Activated T-helper 1 cell treated with Interleukin-2 at 50 U/mL for 16 hours (primary cell): ENCODE data around the gene BTBD1.

Experiments used
- DNase-seq: peaks from one replicate; pipeline ENCODE4 v3.0.0-alpha.2; 2020; ENCODE audit warnings: low read depth

The BTBD1 gene

DNA sequence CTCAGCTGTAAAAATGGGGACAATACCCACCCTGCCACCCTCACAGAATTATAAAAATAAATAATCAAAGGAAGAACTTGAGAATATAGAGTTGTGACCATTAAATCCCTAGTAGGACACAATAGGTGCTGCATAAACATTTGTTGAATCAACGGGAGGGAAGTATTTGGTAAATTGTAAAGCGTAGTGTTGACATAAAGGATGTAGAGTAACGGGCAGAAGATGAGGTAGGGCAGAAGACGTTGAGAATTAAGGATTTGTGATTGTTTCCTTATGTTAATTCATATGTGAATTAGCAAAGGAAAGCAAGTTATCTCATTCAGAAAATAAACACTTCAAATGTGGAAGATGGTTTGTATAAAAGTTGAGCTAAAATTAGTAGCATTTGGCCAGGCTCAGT is 73.9 kb downstream of the BTBD1 start:
- no peak for DNase-seq

DNA sequence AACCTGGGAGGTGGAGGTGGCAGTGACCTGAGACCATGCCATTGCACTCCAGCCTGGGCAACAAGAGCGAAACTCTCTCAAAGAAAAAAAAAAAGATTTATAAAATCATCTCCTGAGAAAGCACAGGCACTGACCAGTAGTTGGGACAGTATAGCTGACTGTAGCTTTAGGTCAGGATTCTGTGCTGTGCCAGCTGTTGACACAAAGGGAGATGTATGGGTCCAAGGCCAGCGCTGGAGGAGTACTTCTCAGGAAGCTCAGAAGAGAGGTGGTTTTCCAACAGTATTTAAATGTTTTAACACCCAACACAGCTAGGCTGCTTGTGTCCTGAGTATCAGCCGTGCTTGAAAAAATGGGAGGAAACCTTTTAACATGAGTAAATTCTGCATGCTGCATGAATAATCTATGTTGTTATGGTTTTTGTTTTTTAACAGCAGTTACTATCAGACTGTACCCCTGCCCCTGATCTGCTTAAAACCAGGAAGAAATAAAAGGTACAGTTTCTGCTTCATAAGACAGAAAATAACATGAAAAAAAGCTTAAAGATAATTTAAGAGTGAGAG is 74.5 kb downstream of the BTBD1 start:
- DNase-seq: no peak

- no peak for DNase-seq
Observed at GRCh38 chr15:82986442-82986780, 80.6 kb downstream of the BTBD1 start.

DNA sequence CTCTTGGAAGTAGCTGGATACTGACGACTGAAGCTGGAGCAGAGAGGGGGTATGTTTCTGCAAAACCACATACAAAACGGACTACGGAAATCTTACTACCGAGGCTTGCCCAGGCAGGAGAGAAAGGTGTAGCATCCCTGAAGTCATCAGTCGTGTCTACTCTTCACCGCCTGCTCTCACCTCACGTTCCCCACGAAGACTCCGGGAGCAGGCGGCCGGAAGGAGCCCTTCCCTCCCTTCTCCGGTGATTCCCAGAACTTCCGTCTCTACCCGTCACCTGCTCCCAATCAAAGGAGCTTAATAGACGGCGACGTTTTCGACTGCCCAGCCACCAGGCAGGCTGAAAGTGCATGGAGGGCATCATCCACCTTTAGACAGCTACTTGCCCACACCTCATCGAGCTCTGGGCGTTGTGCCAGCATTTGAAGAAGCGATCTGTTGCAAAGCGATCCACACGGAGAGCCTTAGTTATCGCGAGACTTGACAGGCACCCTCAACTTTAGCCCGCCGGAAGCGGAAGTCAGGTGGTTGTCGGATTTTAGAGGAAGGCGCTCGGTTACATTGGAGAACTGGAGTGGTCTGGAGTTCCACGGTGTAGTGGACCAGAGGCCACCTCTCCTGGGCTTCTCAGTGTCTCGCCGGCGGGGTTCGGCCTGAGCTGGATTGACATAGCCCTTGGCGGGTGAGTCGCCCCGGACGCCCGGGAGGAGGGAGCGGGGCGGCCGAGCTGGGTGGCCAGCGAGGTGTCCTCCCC is 81.2 kb downstream of the BTBD1 start, which contains the start of gene RAMAC:
Gene RAMAC (plus strand): TSS at position 523 of the 754 bp plus-strand sequence. CDS start 2,809 bp downstream, outside the sequence.
- DNase-seq: peak; percentile 84

- DNase-seq: no peak
Observed at GRCh38 chr15:82980981-82981380, 86.1 kb downstream of the BTBD1 start.

- DNase-seq: no peak
Observed at GRCh38 chr15:82979726-82980125, 87.3 kb downstream of the BTBD1 start.

DNA sequence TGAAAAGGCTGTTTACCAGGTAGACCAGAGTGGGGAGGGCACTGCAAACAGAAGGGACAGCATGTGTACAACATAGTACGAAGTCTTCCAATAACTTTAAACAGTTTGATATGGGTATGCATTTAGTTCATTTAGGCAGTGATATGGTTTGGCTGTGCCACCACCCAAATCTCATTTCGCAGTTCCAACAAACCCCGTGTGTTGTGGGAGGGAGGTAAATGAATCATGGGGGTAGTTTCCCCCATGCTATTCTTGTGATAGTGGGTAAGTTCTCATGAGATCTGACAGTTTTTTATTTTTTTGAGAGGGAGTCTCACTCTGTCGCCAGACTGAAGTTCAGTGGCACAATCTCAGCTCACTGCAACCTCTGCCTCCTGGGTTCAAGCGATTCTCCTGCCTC is 88.6 kb downstream of the BTBD1 start:
- DNase-seq: no peak

DNA sequence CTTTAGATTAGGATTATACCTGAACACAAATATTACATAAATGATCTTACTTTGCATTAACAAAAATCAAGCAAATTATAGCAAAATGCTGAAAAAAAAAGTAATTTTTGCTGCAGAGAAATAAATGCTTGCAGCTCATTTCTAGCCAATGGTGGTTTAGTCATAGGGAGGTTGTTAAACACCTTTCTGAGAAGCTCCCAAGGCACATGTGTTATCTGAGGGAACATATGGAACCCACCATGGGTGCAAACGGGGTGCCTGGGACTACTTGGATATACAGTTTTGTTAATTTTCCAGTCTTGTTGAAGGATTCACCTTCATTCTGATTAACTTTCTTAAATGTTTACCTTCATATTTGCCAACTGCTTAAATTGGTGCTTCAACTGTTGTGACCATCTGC is 90.0 kb downstream of the BTBD1 start:
- DNase-seq: no peak

GRCh38 chr15:82972990-82973389 is 94.1 kb downstream of the BTBD1 start:
- no peak for DNase-seq

DNA sequence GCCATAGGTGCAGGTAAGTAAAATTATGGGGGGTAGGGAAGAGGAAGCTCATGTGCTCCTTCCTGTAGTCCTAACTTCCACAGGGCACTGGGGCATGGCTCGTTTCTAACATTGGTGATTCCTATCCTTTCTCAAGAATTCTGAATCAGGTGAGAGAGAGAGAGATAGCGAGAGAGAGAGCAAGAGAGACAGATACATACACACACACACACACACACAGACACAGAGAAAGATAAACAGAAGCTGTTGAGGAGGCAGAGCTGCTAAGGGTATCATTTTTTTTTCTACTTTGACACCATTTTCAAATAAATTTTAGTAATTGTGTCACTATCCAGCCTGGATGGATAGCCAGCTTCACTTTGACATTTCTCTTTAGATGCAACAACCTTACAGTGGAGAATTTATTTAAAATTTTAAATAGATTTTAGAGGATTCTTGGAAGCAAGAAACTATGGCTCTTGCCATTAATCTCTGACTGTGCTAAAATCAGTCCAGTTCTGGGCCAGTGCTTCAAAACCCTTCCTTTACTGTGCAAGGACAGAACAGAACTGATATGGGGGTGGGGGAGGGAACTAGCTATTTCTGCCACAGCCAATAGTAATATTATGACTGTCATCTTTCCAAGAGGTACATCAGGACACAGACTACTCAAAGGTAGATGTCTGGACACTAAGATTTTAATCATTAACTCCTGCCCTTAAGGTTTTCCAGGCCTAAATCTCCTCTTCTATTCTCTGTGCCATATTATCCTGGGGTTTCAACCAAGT is 95.7 kb downstream of the BTBD1 start:
- no peak for DNase-seq

DNA sequence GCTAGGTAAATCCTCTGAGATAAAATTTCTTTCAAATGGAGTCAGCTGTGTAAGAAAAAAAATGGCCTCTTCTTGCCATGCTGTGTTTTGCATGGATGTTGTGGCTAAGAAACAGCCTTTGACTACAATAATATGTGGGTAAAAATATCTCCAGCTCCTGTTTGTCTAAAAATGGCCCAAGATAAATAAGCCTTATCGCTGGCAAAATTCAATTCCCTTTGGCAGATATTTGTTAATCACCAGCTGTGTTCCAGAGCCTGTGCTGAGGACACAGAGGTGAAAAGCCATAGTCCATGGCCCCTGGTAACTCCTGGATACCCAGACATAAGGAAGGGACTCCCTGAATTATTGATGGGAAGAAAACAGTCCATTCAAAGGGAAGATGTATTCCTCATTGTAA is 96.4 kb downstream of the BTBD1 start:
- DNase-seq: no peak

DNA sequence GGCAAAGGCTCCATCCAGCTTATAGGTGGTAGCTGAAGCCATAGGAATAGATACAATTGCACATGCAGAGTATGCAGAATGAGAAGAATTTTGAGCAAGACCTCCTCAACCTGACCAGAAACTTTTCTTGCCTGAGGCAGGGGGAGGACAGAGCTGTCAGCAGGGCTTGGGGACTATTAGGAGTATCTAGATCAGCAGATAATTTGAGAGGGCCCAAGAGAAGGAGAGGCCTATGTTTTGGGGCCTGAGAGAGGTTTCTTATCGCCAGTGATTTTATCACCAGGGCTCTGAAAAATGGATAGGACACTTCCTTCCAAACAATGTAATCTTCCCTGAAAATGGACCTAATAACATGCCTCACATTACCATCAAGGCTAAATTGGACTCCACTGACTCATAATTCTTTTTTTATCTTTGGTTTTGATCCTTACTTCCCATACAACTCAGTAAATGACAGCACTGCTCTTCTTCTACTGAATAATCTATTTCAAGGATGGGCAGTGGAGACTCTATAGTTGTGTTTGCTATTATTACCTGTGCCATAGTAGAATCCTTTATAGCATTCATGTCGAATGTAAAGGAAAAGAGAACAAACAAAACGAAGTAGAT is 96.9 kb downstream of the BTBD1 start:
- DNase-seq: no peak

DNA sequence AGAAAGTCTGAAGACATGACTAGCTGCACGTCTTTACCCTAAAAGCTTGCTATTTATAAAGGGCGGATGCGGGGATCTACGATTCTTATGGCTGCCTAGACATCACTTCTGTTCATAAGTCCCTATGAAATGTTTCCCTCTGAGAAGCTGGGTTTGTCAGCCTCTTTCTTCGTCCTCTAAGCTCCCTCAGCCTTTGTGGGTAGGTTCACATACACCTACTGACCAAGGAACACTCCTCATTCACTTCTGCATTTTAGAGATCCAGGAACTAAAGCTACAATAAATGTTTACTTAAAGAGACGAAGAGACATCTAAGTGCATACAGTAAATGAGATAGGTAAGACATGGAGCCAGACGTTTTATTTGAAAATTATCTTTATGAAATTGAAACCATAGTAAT is 97.7 kb downstream of the BTBD1 start:
- DNase-seq: no peak

GRCh38 chr15:82968066-82968465 is 99.0 kb downstream of the BTBD1 start:
- no peak for DNase-seq

- no peak for DNase-seq
Observed at GRCh38 chr15:82966671-82967071, 100.4 kb downstream of the BTBD1 start.
